Measurements from ENCODE around the gene NBPF20.
"Not testable (repeated sequence)": the region's sequence is repeated elsewhere in the genome, so short reads cannot be mapped to it uniquely, and the experiment has no call there.

GRCh38 chr1:145474837-145475368, 49.5 kb upstream of the NBPF20 start:
- TF ChIP-seq POLR2A, EP300, CTCF (IDR thresholded peaks at IDR 0.05): not testable (repeated sequence)
